ENCODE measurements around the gene RRH.
"Not testable (repeated sequence)": the region's sequence is repeated elsewhere in the genome, so short reads cannot be mapped to it uniquely, and the experiment has no call there.

The RRH gene

DNA sequence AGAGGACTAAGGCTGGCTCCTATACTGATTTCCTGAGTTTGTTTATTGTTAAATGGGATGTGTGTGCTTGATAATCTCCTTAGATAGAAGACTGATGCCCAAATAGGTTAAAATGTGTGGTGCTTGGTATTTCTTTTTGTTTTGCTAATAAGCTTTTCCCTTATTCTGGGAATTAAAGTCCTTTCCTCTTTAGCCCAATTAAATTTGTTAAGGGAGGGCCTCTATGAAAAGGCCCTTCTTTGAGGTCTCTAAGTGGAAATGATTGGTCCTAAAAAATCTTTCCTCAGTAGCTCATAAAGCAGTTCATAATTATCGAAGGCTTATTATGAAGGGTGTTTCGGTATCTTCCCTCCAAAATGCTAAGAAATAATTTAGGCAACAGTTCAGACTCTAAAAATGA is at the start of gene RRH:
TSS of gene RRH (plus strand) at position 301 of the 400 bp plus-strand sequence. CDS start at position 357, 56 bp downstream.
- no peak for DNase-seq

GRCh38 chr4:109782092-109782491 is 45.7 kb upstream of the RRH start:
- not testable (repeated sequence) for DNase-seq

DNA sequence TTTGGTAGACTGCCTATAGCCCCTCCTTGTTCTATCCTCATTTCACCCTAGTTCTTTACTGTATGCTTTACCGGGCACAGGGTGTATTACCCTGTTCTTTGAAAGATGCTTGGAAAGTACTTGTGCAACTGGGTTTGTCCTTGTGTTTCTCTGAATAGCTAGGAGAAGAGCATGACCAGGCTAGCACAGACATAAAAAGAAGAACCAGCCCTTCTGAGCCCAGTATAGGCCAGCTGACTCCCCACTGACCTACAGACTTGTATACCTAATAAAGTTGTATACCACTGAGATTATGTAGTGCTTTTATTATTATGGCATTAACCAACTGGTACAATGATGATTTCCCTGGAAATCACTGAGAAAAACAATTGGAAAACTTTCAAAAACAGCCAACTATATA is 40.9 kb upstream of the RRH start:
- DNase-seq = no peak

DNA sequence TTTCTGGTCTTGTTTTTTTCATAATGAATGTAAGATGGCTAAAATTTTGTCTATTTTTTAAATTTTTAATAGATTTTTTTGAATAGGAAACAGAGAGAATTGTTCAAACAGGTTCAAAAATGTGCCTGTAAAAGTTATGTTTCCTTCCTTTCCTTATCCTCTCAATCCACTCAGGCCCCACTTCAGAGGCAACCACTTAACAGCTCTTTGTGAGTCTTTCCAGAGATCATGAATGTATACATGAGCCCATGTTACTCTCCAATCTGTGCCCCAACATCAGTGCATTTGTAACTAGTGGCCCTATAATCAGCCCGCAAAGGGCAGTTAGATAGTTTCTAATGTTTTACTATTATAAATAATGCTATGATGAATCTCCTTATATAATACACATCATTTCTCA is 40.0 kb upstream of the RRH start:
- DNase-seq = no peak

- DNase-seq = no peak
These were observed 32.7 kb upstream of the RRH start for GRCh38 chr4:109795059-109795458.

GRCh38 chr4:109798866-109799265 is 28.9 kb upstream of the RRH start:
- DNase-seq = no peak

DNA sequence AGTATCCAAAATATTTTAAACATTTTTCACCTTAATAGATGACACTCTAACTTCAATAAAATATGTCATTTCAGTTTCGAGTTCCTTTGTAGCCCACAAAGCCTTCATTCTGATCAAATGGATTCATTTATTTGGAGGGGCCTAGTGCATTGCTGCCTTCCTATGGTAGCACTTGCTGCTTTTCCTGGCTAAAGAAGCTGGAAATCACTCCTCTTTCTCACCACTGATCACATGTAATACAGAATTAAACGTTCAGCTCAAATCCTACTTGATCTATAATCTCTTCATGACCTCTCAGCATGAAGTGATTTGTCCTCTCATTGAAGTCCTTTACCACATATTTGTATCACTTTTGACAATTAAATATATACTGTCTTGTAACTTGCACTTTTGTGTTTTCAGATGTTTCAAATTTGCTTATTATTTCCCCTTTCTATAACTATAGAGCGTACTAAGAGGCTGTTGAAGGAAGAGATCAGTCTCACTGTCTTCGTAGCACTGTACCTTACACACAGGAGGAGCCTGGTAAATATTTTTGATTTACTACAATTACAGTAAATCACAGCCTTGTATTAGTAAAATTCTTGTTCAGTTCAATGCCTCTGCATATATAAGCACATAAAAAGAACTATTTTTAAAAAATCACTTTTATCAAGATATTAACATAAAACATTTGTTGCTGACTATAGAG is 26.5 kb upstream of the RRH start:
- no peak for DNase-seq

- no peak for DNase-seq
These were observed 25.9 kb upstream of the RRH start, which contains the start of gene CFI for GRCh38 chr4:109801895-109802319. Gene CFI, minus strand, starts transcription at chr4:109801999. Its CDS starts 28 bp downstream, at chr4:109801971.

DNA sequence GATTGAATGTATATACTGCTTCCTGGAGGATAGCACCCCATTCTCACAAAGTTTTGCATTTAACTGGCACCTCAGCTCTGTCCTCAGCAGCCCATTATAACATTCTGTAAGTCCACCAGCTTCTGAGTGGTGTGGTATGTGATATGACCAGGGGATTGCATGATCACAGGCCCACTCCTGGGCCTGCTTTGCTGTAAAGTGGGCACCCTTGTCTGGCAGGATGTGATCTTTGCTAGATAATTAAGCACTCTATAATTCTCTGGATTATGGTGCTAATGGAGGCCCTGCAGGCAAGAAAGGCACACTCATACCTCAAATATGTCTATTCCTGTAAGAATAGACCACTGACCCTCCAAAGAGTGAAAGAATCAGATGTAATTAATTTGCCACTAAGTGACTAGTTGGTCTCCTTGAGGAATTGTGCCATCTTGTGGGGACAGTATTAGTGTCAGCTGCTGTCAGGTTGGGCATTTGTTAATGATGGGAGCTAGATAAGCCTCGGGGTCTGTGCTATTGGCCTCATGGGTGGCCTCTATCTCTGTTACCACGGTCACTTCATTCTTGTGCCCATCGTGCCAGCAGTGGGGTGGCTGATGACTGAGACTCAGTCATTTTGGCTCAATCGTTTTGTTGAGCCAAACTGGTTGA is 23.7 kb upstream of the RRH start:
- peak; percentile 33 for DNase-seq

DNA sequence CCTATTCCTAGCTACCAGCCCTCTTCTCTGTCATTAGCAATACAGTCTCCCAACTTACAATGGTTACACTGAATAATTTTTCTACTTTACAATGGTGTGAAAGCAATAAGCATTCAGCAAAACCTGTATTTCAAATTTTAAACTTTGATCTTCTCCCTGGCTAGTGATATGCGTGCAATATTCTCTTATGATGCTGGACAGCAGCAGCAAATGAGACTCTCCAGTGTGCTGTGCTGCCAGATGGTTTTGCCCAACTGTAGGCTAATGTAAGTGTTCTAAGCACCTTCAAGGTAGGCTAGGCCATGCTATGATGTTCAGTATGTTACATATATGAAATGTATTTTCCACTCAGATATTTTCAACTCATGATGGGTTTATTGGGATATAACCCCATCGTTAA is 18.1 kb upstream of the RRH start:
- DNase-seq = no peak

GRCh38 chr4:109810552-109811387 is 17.0 kb upstream of the RRH start:
- DNase-seq = no peak

GRCh38 chr4:109811707-109812106 is 16.1 kb upstream of the RRH start:
- no peak for DNase-seq

DNA sequence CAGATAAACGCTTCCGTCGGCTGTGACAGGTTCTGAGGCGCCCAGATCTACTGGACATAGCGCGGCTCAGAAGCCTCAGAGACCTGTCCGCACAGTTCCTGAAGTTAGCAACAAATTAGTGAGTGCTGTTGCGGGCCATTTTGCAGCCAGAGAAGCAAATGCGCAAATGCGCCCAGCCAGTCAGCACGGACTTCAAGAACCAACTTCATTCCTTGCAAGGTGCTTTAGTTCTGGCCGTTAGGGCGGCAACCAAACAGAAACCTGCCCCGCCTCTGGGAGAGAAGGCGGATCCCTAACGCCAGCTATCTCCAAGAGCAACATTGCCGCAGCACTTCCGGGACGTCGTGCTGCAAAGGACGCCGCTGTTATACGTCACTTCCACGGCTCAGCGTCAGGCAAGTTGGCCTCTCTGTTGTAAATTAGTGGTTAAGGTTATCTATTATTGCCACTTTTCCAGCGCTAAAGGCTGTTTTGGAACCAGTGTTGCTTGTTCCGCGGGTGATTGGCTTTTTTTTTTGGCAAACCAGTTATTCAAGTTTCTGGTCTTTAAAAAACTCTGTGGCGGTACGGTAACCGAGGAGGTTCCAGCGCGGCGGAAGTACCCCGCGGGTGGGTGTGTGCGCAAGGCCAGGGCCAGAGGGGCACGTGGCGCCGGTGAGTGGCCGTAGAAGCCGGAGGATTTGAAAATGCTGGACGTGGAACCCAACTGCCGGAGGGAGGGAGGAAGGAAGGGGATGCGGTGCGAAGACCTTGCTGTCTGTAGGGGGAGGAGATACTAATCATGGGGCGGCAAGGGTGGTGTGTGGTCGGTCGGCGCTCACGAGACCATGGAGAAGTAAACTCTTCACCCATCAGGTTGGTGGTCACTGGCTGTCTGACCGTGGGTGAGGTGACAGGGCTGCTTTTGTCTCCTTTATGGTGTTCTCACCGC is 12.4 kb upstream of the RRH start, which contains the start of gene GAR1:
TSS of gene GAR1 (plus strand) at position 612 of the 931 bp plus-strand sequence. CDS start 403 bp downstream, outside the sequence.
- DNase-seq = peak; percentile 94

- peak; percentile 51 for DNase-seq
These were observed 11.7 kb upstream of the RRH start for GRCh38 chr4:109816082-109816442.

GRCh38 chr4:109816894-109817293 is 10.9 kb upstream of the RRH start:
- peak; percentile 44 for DNase-seq

- DNase-seq = no peak
These were observed 9.5 kb upstream of the RRH start for GRCh38 chr4:109818268-109818667.

DNA sequence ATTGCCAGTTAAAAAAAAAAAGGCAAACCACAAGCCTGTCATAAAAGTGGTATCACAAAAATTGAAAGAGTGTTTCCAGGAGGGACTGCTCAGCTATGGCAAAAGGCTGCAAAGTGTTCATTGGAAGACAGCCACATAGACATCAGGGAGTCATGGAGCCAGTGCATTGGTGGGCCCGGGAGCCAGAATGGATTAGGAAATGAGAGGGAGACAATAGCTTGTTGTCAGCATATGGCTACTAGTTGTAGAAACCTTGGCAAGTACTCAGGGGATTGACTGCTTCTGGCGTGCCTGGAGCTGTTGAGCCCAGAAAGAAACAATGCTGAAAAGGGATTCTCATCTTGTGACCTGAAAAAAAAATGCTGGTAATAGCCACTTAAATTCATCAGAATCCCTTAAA is 7.2 kb upstream of the RRH start:
- DNase-seq = no peak

- DNase-seq = peak; percentile 42
These were observed 6.6 kb upstream of the RRH start for GRCh38 chr4:109821185-109821584.

DNA sequence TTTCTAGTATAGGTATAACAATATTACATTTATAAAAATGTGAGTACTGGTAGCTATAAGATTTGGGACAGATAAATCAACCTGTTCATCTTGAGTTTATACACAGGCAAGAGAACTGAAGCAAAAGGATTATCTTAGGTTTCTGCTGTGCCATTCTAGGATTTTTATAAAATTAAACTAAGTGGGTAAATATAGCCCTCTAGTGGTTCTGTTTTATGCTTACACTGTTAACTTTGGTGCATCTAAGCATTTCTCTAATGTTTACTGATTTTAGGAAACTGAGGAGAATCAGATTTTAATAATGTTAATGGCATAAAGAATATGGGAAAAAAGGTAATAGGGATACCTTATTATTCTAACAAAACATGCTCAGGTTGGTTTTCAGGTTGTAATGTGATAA is 1.1 kb upstream of the RRH start:
- peak; percentile 13 for DNase-seq

DNA sequence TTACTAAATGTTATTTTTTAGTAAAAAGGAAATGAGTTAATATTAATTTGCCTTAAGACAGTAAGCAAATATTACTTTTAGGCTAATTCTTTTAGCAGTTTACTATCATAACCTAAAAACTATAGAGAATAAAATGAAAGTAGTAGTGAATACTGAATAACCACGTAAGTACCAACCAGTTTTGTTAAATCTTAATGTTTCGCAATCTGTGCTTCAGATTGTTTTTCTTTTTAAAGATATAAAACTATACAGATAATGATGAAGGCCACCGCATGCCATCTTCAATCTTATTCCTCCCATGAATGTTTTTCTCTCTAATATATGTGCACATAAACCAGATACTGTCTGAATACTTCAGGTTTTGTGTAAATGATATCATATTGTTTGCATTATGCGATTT is 6.0 kb downstream of the RRH start:
- no peak for DNase-seq

GRCh38 chr4:109836985-109837384 is 9.2 kb downstream of the RRH start:
- no peak for DNase-seq

- no peak for DNase-seq
These were observed 18.8 kb downstream of the RRH start for GRCh38 chr4:109846395-109847098.

All from activated CD4-positive, alpha-beta T cell treated with anti-CD3 and anti-CD28 coated beads, Interleukin-2, Interleukin-6, amounts not matched to agents 100 ng/mL and 50 ng/mL, durations not matched to agents 16 hours and 8 hours (primary cell).